ENCODE measurements around the gene RAD51B. TPM values are rescaled to one million over a fixed set of nuclear protein-coding genes. Genes with fewer than 3 reads are reported as not detected.

Gene RAD51B
- total RNA-seq, 1 experiment from 2014 or later = 14.2 TPM

DNA sequence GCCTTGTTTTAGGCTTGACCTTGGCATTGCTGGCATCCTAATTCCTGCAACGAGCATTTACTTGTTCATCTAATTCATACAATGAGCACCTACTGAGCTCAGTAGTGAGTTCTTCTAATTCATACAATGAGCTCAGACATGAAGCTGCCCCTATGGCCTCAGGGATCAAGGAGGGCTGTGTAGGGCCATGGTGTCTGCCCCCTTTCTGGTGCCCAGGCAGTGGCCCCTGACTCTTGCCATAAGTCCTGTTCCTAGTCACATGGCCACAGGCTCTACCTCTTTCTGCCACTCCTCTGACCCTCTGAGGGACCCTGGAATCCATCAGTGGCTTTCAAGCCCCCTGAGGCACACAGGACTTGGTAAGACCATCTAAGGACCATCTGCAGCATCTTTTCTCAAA is 824.5 kb downstream of the RAD51B start:
- ChIA-PET CTCF (no interaction called here), POLR2A (interaction anchor here (1.2 kb wide), 1 partner anchor 149 kb away, joined by 5 read pairs; the partner anchor contains the start of gene ZFP36L1)
- peaks cover 39% of the 10 kb centered on the region for H3K9me3 Mint-ChIP-seq
- H3K4me3 Mint-ChIP-seq = no peak overlapping the region
- no peaks in the 10 kb centered on the region; the same call in 1 of the 2 replicates for H3K27me3 Mint-ChIP-seq (ENCODE audit: low read depth)
- ATAC-seq = no peak
- TF ChIP-seq ZNF138 (CRISPR knock-in tag; conservative IDR thresholded peaks at IDR 0.05) (no peak), JUN (CRISPR knock-in tag; IDR thresholded peaks at IDR 0.05) (no peak), ZNF121 (CRISPR knock-in tag; IDR thresholded peaks at IDR 0.05) (no peak), ZNF416 (CRISPR knock-in tag; IDR thresholded peaks at IDR 0.05) (no peak), CREB1 (CRISPR knock-in tag; IDR thresholded peaks at IDR 0.05) (no peak), SMAD4 (CRISPR knock-in tag; IDR thresholded peaks at IDR 0.05) (no peak), ELF4 (CRISPR knock-in tag; IDR thresholded peaks at IDR 0.05; ENCODE audit: low read depth) (no peak), MYBL2 (CRISPR knock-in tag; IDR thresholded peaks at IDR 0.05) (no peak), ZNF263 (CRISPR knock-in tag; IDR thresholded peaks at IDR 0.05; ENCODE audit: low read depth) (no peak)
- TF ChIP-seq, protein P1, sequence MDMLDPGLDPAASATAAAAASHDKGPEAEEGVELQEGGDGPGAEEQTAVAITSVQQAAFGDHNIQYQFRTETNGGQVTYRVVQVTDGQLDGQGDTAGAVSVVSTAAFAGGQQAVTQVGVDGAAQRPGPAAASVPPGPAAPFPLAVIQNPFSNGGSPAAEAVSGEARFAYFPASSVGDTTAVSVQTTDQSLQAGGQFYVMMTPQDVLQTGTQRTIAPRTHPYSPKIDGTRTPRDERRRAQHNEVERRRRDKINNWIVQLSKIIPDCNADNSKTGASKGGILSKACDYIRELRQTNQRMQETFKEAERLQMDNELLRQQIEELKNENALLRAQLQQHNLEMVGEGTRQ (CRISPR knock-in tag; IDR thresholded peaks at IDR 0.05) = no peak
- TF ChIP-seq, protein P2, sequence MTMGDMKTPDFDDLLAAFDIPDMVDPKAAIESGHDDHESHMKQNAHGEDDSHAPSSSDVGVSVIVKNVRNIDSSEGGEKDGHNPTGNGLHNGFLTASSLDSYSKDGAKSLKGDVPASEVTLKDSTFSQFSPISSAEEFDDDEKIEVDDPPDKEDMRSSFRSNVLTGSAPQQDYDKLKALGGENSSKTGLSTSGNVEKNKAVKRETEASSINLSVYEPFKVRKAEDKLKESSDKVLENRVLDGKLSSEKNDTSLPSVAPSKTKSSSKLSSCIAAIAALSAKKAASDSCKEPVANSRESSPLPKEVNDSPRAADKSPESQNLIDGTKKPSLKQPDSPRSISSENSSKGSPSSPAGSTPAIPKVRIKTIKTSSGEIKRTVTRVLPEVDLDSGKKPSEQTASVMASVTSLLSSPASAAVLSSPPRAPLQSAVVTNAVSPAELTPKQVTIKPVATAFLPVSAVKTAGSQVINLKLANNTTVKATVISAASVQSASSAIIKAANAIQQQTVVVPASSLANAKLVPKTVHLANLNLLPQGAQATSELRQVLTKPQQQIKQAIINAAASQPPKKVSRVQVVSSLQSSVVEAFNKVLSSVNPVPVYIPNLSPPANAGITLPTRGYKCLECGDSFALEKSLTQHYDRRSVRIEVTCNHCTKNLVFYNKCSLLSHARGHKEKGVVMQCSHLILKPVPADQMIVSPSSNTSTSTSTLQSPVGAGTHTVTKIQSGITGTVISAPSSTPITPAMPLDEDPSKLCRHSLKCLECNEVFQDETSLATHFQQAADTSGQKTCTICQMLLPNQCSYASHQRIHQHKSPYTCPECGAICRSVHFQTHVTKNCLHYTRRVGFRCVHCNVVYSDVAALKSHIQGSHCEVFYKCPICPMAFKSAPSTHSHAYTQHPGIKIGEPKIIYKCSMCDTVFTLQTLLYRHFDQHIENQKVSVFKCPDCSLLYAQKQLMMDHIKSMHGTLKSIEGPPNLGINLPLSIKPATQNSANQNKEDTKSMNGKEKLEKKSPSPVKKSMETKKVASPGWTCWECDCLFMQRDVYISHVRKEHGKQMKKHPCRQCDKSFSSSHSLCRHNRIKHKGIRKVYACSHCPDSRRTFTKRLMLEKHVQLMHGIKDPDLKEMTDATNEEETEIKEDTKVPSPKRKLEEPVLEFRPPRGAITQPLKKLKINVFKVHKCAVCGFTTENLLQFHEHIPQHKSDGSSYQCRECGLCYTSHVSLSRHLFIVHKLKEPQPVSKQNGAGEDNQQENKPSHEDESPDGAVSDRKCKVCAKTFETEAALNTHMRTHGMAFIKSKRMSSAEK (CRISPR knock-in tag; IDR thresholded peaks at IDR 0.05; ENCODE audit: borderline replicate concordance) = no peak
- no peak for DNase-seq (ENCODE audit: low spot score)
- H3K27ac Mint-ChIP-seq = no peak overlapping the region; the same call in 1 of the 2 replicates
- peaks cover 18% of the 10 kb centered on the region for H3K4me1 Mint-ChIP-seq
- H3K36me3 Mint-ChIP-seq = peaks cover 21% of the 10 kb centered on the region

DNA sequence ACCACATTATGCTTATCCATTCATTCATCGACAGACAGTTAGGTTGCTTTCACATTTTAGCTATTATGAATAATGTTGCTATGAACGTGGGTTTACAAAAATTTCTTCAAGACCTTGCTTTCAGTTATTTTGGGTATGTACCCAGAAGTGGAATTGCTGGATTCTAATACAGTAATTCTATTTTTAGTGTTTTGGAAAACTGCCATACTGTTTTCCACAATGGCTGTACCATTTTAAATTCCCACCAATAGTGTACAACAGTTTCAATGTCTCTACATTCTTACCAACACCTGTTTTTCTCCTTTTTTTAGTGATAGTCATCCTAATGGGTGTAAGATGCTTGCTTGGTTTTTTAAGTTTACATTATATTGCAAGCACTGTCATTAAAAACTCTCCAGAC is 825.8 kb downstream of the RAD51B start:
- no peak overlapping the region for H3K27ac Mint-ChIP-seq
- ChIA-PET CTCF (no interaction called here), POLR2A (interaction anchor here (0.6 kb wide), 1 partner anchor 37 kb away, joined by 3 read pairs; no protein-coding TSS in a partner anchor)
- H3K27me3 Mint-ChIP-seq (ENCODE audit: low read depth) = no peaks in the 10 kb centered on the region; the same call in 1 of the 2 replicates
- peaks cover 18% of the 10 kb centered on the region for H3K4me1 Mint-ChIP-seq
- H3K4me3 Mint-ChIP-seq = no peak overlapping the region
- H3K9me3 Mint-ChIP-seq = peaks cover 37% of the 10 kb centered on the region
- ATAC-seq = no peak
- H3K36me3 Mint-ChIP-seq = peaks cover 20% of the 10 kb centered on the region
- no peak for DNase-seq (ENCODE audit: low spot score)
- no peak for TF ChIP-seq ZNF138 (CRISPR knock-in tag; conservative IDR thresholded peaks at IDR 0.05)
- TF ChIP-seq, protein P3, sequence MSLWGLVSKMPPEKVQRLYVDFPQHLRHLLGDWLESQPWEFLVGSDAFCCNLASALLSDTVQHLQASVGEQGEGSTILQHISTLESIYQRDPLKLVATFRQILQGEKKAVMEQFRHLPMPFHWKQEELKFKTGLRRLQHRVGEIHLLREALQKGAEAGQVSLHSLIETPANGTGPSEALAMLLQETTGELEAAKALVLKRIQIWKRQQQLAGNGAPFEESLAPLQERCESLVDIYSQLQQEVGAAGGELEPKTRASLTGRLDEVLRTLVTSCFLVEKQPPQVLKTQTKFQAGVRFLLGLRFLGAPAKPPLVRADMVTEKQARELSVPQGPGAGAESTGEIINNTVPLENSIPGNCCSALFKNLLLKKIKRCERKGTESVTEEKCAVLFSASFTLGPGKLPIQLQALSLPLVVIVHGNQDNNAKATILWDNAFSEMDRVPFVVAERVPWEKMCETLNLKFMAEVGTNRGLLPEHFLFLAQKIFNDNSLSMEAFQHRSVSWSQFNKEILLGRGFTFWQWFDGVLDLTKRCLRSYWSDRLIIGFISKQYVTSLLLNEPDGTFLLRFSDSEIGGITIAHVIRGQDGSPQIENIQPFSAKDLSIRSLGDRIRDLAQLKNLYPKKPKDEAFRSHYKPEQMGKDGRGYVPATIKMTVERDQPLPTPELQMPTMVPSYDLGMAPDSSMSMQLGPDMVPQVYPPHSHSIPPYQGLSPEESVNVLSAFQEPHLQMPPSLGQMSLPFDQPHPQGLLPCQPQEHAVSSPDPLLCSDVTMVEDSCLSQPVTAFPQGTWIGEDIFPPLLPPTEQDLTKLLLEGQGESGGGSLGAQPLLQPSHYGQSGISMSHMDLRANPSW (CRISPR knock-in tag; conservative IDR thresholded peaks at IDR 0.05; ENCODE audit: low read depth) = no peak
- no peak for TF ChIP-seq GTF2I (CRISPR knock-in tag; conservative IDR thresholded peaks at IDR 0.05)
- no peak for TF ChIP-seq NR2C2 (CRISPR knock-in tag; IDR thresholded peaks at IDR 0.05)
- TF ChIP-seq SOX15 (CRISPR knock-in tag; IDR thresholded peaks at IDR 0.05) = no peak
- TF ChIP-seq, protein P4, sequence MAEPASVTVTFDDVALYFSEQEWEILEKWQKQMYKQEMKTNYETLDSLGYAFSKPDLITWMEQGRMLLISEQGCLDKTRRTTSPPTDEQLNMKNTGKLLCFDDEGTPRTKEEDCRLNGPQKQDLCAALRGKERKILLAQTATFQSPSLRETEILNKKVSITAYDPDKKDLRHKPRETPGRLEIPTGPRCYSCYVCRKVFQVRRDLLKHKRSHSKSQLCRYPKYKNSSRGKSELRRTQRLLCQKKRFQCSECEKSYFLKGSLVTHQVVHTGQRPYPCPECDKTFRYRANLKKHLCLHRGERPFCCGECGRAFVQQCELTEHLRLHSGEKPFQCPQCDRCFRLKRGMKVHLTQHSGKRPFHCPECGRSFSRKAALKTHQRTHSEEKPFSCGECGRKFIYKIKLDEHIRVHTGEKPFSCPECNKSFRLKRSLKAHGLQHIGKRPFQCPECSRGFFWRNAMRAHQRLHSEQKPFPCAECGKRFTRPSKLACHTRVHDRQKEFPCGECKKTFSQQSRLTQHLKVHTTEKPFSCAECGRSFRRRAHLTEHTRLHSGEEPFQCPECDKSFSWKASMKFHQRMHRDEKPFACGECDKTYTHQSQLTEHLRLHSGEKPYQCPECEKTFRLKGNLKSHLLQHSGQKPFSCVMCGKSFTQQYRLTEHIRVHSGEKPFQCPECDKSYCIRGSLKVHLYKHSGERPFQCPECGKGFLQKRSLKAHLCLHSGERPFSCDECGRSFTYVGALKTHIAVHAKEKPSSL (CRISPR knock-in tag; conservative IDR thresholded peaks at IDR 0.05) = no peak
- TF ChIP-seq ZNF219 (CRISPR knock-in tag; IDR thresholded peaks at IDR 0.05; ENCODE audit: borderline replicate concordance) = no peak
- no peak for TF ChIP-seq ZNF317 (CRISPR knock-in tag; IDR thresholded peaks at IDR 0.05; ENCODE audit: borderline replicate concordance, low read depth)
- no peak for TF ChIP-seq ZNF423 (CRISPR knock-in tag; IDR thresholded peaks at IDR 0.05)
- TF ChIP-seq, protein P5, sequence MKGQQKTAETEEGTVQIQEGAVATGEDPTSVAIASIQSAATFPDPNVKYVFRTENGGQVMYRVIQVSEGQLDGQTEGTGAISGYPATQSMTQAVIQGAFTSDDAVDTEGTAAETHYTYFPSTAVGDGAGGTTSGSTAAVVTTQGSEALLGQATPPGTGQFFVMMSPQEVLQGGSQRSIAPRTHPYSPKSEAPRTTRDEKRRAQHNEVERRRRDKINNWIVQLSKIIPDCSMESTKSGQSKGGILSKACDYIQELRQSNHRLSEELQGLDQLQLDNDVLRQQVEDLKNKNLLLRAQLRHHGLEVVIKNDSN (CRISPR knock-in tag; IDR thresholded peaks at IDR 0.05) = no peak
- no peak for TF ChIP-seq ATF1 (CRISPR knock-in tag; IDR thresholded peaks at IDR 0.05)
- TF ChIP-seq EMX1 (CRISPR knock-in tag; IDR thresholded peaks at IDR 0.05) = no peak
- no peak for TF ChIP-seq MYBL2 (CRISPR knock-in tag; IDR thresholded peaks at IDR 0.05)
- TF ChIP-seq CREM (CRISPR knock-in tag; IDR thresholded peaks at IDR 0.05) = no peak
- TF ChIP-seq GABPB1 (CRISPR knock-in tag; IDR thresholded peaks at IDR 0.05) = no peak
- no peak for TF ChIP-seq TCF7 (CRISPR knock-in tag; IDR thresholded peaks at IDR 0.05; ENCODE audit: low read depth)
- no peak for TF ChIP-seq ZNF232 (CRISPR knock-in tag; IDR thresholded peaks at IDR 0.05)
